ENCODE data around the gene AZIN2. TPM values are rescaled to one million over a fixed set of nuclear protein-coding genes. Genes with fewer than 3 reads are reported as not detected.
A peak's percentile ranks its signal among the peaks of the same experiment; 100 is the strongest.

AZIN2 gene
- total and polyA plus RNA-seq, 2 of the 13 experiments (the other 11 are each of a cell fraction or from before 2014, with no cell fraction given): 1.7 to 3.5 TPM

DNA sequence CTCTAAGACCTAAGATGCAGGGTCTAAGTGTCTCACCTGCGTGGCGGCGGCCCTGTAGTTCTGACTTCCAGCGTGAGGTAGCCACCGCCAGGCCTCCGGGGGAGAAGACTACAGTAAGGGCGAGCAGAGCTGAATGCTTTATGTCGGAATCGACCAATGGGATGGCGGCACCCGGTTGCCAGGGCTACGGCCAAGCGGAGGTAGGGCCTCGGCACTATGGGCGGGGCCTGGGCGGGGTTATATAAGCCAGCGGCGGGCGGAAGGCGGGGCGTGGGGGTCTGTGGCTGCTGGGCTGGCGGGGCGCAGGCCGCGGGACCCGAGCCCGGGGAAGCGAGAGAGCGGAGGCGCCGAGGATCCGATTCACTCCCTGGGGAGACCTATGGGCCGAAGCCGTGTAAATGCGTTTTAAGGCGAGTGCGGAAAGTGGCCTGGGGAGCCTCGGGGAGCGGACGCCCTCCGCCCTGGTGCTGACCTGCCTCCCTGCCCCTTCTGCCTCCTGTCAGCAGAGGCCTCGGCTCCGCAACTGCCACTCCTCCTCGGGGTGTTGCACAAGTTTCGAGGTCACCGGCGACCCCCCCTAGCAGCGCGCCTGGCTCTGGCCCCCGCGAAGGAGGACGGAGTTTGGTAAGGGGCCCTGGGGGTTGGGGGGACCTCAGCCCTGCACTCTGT is at the start of gene AZIN2 (continued):
- TF ChIP-seq HDAC1 (CRISPR knock-in tag; IDR thresholded peaks at IDR 0.05) (peak; percentile 71), SRF (IDR thresholded peaks at IDR 0.05; ENCODE audit: low read depth, low read length) (no peak), KLF16 (CRISPR knock-in tag; IDR thresholded peaks at IDR 0.05) (0 out of 4 replicates have a peak, but pooled peaks of 1 of the 2 experiments have one; percentile 55), CEBPG (CRISPR knock-in tag; IDR thresholded peaks at IDR 0.05) (0 out of 2 replicates have a peak, but pooled peaks have one; percentile 56), SP1 (IDR thresholded peaks at IDR 0.05) (no peak), SP1 (CRISPR knock-in tag; IDR thresholded peaks at IDR 0.05) (peak; percentile 89), HMGXB4 (CRISPR knock-in tag; IDR thresholded peaks at IDR 0.05; ENCODE audit: borderline replicate concordance in 1 of 2, low read depth in 1 of 2) (peak; percentile 18 to 35; a peak in 1 of 4 replicates), ATF7 (IDR thresholded peaks at IDR 0.05) (no peak), ATF7 (CRISPR knock-in tag; IDR thresholded peaks at IDR 0.05) (peak; percentile 36; the same call in 1 of the 2 replicates), REPIN1 (CRISPR knock-in tag; IDR thresholded peaks at IDR 0.05; ENCODE audit: borderline replicate concordance, low read depth) (peak; percentile 18; the same call in 1 of the 2 replicates), ZBTB38 (CRISPR knock-in tag; IDR thresholded peaks at IDR 0.05) (peak; percentile 30; the same call in 1 of the 2 replicates), ZNF337 (CRISPR knock-in tag; IDR thresholded peaks at IDR 0.05; ENCODE audit: borderline replicate concordance, low read depth) (peak; percentile 65; the same call in 1 of the 2 replicates), ZNF782 (CRISPR knock-in tag; IDR thresholded peaks at IDR 0.05; ENCODE audit: borderline replicate concordance) (0 out of 2 replicates have a peak, but pooled peaks have one; percentile 37), ZBTB7A (CRISPR knock-in tag; IDR thresholded peaks at IDR 0.05) (no peak), MIXL1 (CRISPR knock-in tag; IDR thresholded peaks at IDR 0.05) (no peak), ZNF891 (CRISPR knock-in tag; IDR thresholded peaks at IDR 0.05) (no peak; the same call in 1 of the 2 replicates)
- TF ChIP-seq, protein P1, sequence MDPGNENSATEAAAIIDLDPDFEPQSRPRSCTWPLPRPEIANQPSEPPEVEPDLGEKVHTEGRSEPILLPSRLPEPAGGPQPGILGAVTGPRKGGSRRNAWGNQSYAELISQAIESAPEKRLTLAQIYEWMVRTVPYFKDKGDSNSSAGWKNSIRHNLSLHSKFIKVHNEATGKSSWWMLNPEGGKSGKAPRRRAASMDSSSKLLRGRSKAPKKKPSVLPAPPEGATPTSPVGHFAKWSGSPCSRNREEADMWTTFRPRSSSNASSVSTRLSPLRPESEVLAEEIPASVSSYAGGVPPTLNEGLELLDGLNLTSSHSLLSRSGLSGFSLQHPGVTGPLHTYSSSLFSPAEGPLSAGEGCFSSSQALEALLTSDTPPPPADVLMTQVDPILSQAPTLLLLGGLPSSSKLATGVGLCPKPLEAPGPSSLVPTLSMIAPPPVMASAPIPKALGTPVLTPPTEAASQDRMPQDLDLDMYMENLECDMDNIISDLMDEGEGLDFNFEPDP (CRISPR knock-in tag; conservative IDR thresholded peaks at IDR 0.05): no peak
- TF ChIP-seq, protein P2, sequence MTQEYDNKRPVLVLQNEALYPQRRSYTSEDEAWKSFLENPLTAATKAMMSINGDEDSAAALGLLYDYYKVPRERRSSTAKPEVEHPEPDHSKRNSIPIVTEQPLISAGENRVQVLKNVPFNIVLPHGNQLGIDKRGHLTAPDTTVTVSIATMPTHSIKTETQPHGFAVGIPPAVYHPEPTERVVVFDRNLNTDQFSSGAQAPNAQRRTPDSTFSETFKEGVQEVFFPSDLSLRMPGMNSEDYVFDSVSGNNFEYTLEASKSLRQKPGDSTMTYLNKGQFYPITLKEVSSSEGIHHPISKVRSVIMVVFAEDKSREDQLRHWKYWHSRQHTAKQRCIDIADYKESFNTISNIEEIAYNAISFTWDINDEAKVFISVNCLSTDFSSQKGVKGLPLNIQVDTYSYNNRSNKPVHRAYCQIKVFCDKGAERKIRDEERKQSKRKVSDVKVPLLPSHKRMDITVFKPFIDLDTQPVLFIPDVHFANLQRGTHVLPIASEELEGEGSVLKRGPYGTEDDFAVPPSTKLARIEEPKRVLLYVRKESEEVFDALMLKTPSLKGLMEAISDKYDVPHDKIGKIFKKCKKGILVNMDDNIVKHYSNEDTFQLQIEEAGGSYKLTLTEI (CRISPR knock-in tag; conservative IDR thresholded peaks at IDR 0.05): no peak
- TF ChIP-seq, protein P3, sequence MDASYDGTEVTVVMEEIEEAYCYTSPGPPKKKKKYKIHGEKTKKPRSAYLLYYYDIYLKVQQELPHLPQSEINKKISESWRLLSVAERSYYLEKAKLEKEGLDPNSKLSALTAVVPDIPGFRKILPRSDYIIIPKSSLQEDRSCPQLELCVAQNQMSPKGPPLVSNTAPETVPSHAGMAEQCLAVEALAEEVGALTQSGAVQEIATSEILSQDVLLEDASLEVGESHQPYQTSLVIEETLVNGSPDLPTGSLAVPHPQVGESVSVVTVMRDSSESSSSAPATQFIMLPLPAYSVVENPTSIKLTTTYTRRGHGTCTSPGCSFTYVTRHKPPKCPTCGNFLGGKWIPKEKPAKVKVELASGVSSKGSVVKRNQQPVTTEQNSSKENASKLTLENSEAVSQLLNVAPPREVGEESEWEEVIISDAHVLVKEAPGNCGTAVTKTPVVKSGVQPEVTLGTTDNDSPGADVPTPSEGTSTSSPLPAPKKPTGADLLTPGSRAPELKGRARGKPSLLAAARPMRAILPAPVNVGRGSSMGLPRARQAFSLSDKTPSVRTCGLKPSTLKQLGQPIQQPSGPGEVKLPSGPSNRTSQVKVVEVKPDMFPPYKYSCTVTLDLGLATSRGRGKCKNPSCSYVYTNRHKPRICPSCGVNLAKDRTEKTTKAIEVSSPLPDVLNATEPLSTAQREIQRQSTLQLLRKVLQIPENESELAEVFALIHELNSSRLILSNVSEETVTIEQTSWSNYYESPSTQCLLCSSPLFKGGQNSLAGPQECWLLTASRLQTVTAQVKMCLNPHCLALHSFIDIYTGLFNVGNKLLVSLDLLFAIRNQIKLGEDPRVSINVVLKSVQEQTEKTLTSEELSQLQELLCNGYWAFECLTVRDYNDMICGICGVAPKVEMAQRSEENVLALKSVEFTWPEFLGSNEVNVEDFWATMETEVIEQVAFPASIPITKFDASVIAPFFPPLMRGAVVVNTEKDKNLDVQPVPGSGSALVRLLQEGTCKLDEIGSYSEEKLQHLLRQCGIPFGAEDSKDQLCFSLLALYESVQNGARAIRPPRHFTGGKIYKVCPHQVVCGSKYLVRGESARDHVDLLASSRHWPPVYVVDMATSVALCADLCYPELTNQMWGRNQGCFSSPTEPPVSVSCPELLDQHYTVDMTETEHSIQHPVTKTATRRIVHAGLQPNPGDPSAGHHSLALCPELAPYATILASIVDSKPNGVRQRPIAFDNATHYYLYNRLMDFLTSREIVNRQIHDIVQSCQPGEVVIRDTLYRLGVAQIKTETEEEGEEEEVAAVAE (CRISPR knock-in tag; IDR thresholded peaks at IDR 0.05; ENCODE audit: borderline replicate concordance): peak; percentile 100
- TF ChIP-seq, protein P4, sequence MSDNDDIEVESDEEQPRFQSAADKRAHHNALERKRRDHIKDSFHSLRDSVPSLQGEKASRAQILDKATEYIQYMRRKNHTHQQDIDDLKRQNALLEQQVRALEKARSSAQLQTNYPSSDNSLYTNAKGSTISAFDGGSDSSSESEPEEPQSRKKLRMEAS (IDR thresholded peaks at IDR 0.05): 0 out of 2 replicates have a peak, but pooled peaks have one; percentile 17

All from HepG2 (cell line).